Measurements from ENCODE around the gene TSPYL4. TPM values are rescaled to one million over a fixed set of nuclear protein-coding genes. Genes with fewer than 3 reads are reported as not detected.

The TSPYL4 gene
- total and polyA plus RNA-seq, 2 of the 8 experiments (the other 6 are each of a cell fraction or from before 2014, with no cell fraction given) = 20.5 to 22.6 TPM

- Histone ChIP-seq H3K27me3 (replicated peaks in 1 of 4; ENCODE audit: control insufficient read depth in 3 of 4, extremely low read depth in 1 of 4, insufficient read depth in 3 of 4, low read length in 3 of 4) (no peaks in the 10 kb centered on the region), H2BK12ac (ENCODE audit: low read depth, low read length) (no peak overlapping the region)
- POLR2A ChIA-PET (ENCODE audit: partially characterized antibody) = no interaction called here
- no peak for TF ChIP-seq CTBP2 (IDR thresholded peaks at IDR 0.05; ENCODE audit: borderline replicate concordance, insufficient read depth, insufficient read length, low read length)
- TF ChIP-seq SP2 (IDR thresholded peaks at IDR 0.05; ENCODE audit: low read length) = no peak
- no peak for TF ChIP-seq EZH2 (IDR thresholded peaks at IDR 0.05; ENCODE audit: low read depth, low read length, severe bottlenecking)
- TF ChIP-seq HDAC6 (IDR thresholded peaks at IDR 0.05; ENCODE audit: low read depth, low read length) = no peak
- no peak for TF ChIP-seq GTF2F1 (IDR thresholded peaks at IDR 0.05; ENCODE audit: borderline replicate concordance, low read depth, low read length)
- no peak for TF ChIP-seq TBP (IDR thresholded peaks at IDR 0.05; ENCODE audit: low read depth, low read length)
- TF ChIP-seq RXRA (IDR thresholded peaks at IDR 0.05; ENCODE audit: insufficient read depth, low read depth, low read length) = no peak
- no peak for TF ChIP-seq TAF7 (optimal IDR thresholded peaks at IDR 0.05; ENCODE audit: borderline replicate concordance, low read depth, low read length)
- no peak for TF ChIP-seq ATF3 (IDR thresholded peaks at IDR 0.05; ENCODE audit: insufficient read depth, low read depth, low read length)
- TF ChIP-seq JUN (IDR thresholded peaks at IDR 0.05; ENCODE audit: low read depth, low read length) = no peak
- TF ChIP-seq PHF8 (conservative IDR thresholded peaks at IDR 0.05; ENCODE audit: low read depth, low read length) = no peak
- TF ChIP-seq SP4 (IDR thresholded peaks at IDR 0.05; ENCODE audit: low read length) = no peak
- no peak for TF ChIP-seq ATF2 (IDR thresholded peaks at IDR 0.05; ENCODE audit: low read length)
Observed at GRCh38 chr6:116201538-116201937, 52.3 kb downstream of the TSPYL4 start.

More at GRCh38 chr6:116201538-116201937, 52.3 kb downstream of the TSPYL4 start:
- Histone ChIP-seq H3K9me3 (ENCODE audit: insufficient read depth in 2 of 2, low read depth in 1 of 2, low read length in 1 of 2) (no peaks in the 10 kb centered on the region), H3K79me2 (ENCODE audit: control insufficient read depth in 1 of 2, insufficient read depth in 2 of 2, low read length in 2 of 2) (no peaks in the 10 kb centered on the region), H2BK120ac (replicated peaks; ENCODE audit: low read depth, low read length) (no peak overlapping the region), H3K36me3 (ENCODE audit: control insufficient read depth in 2 of 4, insufficient read depth in 4 of 4, low read length in 3 of 4) (no peaks in the 10 kb centered on the region), H4K5ac (ENCODE audit: insufficient read length, low read depth, low read length) (no peak overlapping the region), H3K4ac (replicated peaks; ENCODE audit: insufficient read length, low read depth, low read length) (no peak overlapping the region), H3K56ac (replicated peaks; ENCODE audit: insufficient read length, low read depth, low read length) (no peak overlapping the region), H4K91ac (replicated peaks; ENCODE audit: insufficient read length, low read length) (no peak overlapping the region), H3K18ac (ENCODE audit: extremely low read depth, low read length) (no peak overlapping the region), H2BK15ac (ENCODE audit: low read length) (no peak overlapping the region), H4K8ac (ENCODE audit: extremely low read depth, insufficient read depth, low read length) (no peak overlapping the region), H3K23me2 (ENCODE audit: low read depth, low read length) (no peaks in the 10 kb centered on the region), H3K79me1 (ENCODE audit: low read depth, low read length) (no peaks in the 10 kb centered on the region), H3K4me2 (ENCODE audit: insufficient read depth in 1 of 2, low read depth in 2 of 2, low read length in 2 of 2) (no peak overlapping the region), H2BK5ac (ENCODE audit: low read depth, low read length) (no peak overlapping the region), H2BK20ac (ENCODE audit: low read length) (no peak overlapping the region), H3K23ac (ENCODE audit: insufficient read length) (no peak overlapping the region), H4K20me1 (replicated peaks in 1 of 2; ENCODE audit: control insufficient read depth in 1 of 2, insufficient read depth in 2 of 2, low read length in 2 of 2) (peaks cover 0 to 5% of the 10 kb centered on the region in 2 experiments), H3K14ac (ENCODE audit: insufficient read length) (no peak overlapping the region), H3K9ac (replicated peaks in 1 of 4; ENCODE audit: extremely low read depth in 1 of 4, low read depth in 3 of 4, low read length in 3 of 4) (no peak overlapping the region), H2AK5ac (ENCODE audit: low read depth, low read length) (no peak overlapping the region), H2AFZ (ENCODE audit: low read length) (no peak overlapping the region), H3K4me3 (ENCODE audit: extremely low read depth in 1 of 4, insufficient read depth in 2 of 4, low read depth in 3 of 4, low read length in 4 of 4) (no peak overlapping the region), H3K4me1 (replicated peaks in 1 of 4; ENCODE audit: control insufficient read depth in 3 of 4, insufficient read depth in 4 of 4, low read length in 3 of 4) (no peaks in the 10 kb centered on the region), H3K27ac (ENCODE audit: low read depth, low read length) (no peak overlapping the region)
- DNase-seq (ENCODE audit: low read depth in 1 of 2, low spot score in 2 of 2) (no peak), FAIRE-seq (no peak)
- 90% methylated on average over 2 of the region's 2 CpGs; no CpG with 5 or more reads in 1 of the 2 experiments for WGBS, 2 experiments (ENCODE audit: extremely low coverage in 1 of 2, insufficient coverage in 1 of 2, insufficient read length in 1 of 2, insufficient replicate concordance in 2 of 2, low coverage in 1 of 2, low lambda C conversion rate in 2 of 2, missing lambda C conversion rate in 1 of 2)
- CTCF ChIA-PET (ENCODE audit: partially characterized antibody) = no interaction called here
